ENCODE measurements around the gene OR1N1.
"Not testable (repeated sequence)": the region's sequence is repeated elsewhere in the genome, so short reads cannot be mapped to it uniquely, and the experiment has no call there.

OR1N1 gene

DNA sequence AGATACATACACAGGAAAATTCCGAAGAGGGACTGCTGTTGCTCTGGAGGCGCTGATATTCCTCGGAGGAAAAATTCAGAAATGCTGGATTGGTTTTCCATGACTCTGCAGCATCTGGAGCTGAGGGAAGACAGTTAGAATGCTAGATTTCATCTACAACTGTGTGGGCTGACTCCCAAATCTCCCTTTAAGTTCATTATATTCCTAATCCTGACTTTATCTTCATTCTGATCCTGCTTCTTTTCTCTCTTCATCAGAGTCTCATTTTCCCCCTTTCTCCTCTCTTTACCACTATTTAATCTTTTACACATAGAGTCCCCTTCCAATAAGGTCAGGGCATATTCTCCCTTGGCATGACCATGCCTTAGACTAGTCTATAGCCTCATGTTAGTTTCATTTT, at the start of gene OR1N1:
TSS of gene OR1N1 (minus strand) at position 101 of the 400 bp plus-strand sequence. CDS start at position 101, 0 bp downstream.
- no peak for DNase-seq

DNA sequence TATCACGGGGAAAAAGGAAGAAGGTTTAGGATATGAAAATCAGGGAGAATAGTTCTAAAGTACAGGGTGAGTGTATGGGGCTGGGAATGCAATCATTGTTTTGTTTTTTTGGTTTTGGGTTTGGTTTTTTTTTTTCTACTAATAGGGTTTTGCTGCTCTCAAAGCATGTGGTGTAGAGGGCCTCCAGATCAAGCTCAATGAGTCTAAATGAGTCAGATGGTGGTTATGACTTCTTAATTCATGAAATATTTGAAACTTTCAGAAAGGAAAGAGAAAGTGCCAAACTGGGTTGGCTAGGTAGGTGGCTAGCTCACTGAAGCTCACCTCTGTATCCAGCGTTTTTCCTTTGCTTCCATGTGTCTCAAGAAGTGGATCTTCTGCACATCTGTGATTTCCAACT, 45.4 kb upstream of the OR1N1 start:
- no peak for DNase-seq

GRCh38 chr9:122567901-122568300, 40.8 kb upstream of the OR1N1 start:
- DNase-seq, result no peak

GRCh38 chr9:122562134-122562760, 35.2 kb upstream of the OR1N1 start:
- DNase-seq, result no peak

GRCh38 chr9:122561446-122561845, 34.4 kb upstream of the OR1N1 start:
- no peak for DNase-seq

GRCh38 chr9:122552812-122553211, 25.7 kb upstream of the OR1N1 start, which contains the start of gene OR1N2:
OR1N2 (plus strand) TSS chr9:122553112; CDS start chr9:122553212, 100 bp downstream.
- no peak for DNase-seq

- no peak for DNase-seq
Measured at GRCh38 chr9:122551371-122551770, 24.3 kb upstream of the OR1N1 start.

GRCh38 chr9:122546196-122546595, 19.1 kb upstream of the OR1N1 start:
- DNase-seq, result no peak

DNA sequence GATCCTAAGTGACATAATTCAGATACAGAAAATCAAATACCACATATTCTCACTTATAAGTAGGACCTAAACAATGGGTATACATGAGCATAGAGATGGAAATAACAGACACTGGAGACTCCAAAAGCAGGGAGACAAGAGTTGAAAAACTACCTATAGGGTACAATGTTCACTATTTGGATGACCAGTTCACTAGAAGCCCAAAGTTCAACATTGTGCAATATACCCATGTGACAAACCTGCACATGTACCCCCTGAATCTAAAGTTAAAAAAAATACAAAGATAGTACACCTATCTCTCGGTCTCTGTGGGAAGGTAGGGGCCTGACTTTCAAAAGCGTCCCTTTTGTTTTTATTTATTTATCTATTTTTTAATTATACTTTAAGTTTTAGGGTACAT, 11.7 kb upstream of the OR1N1 start:
- no peak for DNase-seq

- not testable (repeated sequence) for DNase-seq
Measured at GRCh38 chr9:122537066-122537465, 10.0 kb upstream of the OR1N1 start.

DNA sequence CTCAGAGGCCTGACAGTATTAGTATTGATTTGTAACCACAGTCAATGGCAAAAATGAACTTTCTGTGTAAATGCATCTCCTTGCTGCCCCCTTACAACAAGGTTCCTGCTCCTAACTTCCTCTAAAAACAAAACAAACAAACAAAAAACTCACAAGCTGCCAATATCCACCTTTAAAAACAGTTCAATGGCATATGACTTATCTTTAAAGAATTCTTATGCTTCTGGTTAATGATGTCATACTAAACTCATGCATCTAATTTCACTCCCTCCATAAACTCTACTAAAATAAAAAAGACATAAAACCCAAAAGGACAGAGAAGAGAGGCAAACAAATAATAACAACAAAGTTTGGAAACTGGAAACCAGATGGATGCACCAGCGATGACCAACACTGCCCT, 9.0 kb upstream of the OR1N1 start:
- DNase-seq, result no peak

DNA sequence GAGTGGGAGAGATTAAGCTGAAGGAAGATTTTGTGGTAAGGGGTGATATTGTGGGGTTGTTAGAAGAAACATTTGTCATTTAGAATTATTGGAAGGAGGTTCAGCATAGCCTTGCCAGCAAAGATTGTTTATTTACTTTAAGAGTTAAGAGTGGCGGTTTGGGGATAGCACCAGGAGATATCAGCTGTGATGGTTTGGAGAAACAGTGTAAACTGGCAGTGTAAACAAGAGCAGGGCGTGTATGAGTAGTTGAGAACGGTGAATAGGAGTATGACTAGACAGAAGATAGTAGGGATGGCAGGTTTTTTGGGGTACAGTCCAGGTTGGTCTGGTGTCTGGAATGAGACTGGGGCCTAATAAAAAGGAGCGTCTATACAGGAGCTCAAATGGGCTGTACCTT, 4.1 kb upstream of the OR1N1 start:
- not testable (repeated sequence) for DNase-seq

DNA sequence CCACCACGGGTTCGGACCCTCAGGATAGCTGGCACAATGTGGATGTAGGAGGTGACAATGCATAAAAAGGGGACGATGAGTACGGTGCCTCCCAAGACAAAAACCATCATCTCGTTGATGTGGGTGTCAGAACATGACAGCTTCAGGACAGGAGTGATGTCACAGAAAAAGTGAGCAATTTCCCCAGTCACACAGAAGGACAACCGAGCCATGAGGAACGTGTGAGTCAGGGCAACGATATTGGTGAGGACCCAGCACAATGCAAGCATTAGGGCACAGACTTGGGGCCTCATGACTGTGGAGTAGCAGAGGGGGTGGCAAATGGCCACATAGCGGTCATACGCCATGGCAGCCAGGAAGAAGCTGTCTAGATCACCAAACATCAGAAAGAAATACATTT, 491 bp downstream of the OR1N1 start:
- DNase-seq, result no peak

DNA sequence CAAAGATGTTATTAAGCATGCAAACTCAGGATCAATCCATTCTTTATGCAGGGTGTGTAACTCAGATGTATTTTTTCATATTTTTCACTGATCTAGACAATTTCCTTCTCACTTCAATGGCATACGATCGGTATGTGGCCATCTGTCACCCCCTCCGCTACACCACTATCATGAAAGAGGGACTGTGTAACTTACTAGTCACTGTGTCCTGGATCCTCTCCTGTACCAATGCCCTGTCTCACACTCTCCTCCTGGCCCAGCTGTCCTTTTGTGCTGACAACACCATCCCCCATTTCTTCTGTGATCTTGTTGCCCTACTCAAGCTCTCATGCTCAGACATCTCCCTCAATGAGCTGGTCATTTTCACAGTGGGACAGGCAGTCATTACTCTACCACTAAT, 7.7 kb downstream of the OR1N1 start:
- no peak for DNase-seq

GRCh38 chr9:122518841-122519240, 8.3 kb downstream of the OR1N1 start, which contains the start of gene OR1J4:
OR1J4 (plus strand) TSS chr9:122519141; CDS start chr9:122519141, 0 bp downstream.
- DNase-seq, result no peak

GRCh38 chr9:122518226-122518625, 8.9 kb downstream of the OR1N1 start:
- no peak for DNase-seq

GRCh38 chr9:122510502-122510901, 16.6 kb downstream of the OR1N1 start, which contains the start of gene OR1J2:
OR1J2 (plus strand) TSS chr9:122510802; CDS start chr9:122510802, 0 bp downstream.
- DNase-seq, result no peak

DNA sequence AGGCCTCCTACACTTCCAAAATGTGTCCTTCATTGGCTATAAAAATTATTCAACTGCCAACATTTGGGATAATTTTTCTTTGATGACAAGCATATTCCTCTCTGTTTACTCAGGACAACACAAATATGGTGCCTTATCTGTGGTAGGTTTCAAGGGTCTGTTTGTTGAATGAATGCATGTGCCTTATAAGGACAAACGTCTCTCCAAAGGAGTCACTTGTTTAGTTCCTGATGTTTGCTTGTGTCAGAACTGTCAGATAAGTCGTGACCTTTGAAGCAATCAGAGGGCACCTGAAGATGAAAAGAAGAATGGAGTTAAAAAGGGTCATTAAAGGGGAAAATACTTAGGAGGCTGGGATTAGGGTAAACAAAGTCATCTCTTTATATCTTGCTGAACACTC, 20.1 kb downstream of the OR1N1 start:
- DNase-seq, result no peak

DNA sequence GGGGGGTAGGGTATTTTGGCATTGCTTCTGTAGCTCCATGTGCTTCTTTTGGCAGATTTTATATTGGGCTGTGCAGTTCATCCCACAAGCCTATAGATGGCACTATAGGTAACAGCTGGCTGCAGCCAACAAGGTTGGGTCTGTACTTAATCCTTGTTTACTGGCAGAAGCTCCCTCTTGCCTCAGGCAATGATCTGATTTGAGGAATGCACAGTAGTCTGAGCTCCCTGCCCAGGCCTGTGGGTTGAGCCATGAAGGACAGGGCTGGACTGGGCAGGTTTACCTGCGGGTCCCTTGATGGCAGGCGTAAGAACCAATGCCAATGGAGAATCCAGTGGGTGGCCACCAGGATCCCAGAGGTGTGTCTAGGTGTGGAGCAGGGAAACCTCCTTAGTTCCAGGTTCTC, 28.2 kb downstream of the OR1N1 start:
- DNase-seq, result peak; percentile 55

- DNase-seq, result no peak
Measured at GRCh38 chr9:122479062-122479461, 48.0 kb downstream of the OR1N1 start.

DNA sequence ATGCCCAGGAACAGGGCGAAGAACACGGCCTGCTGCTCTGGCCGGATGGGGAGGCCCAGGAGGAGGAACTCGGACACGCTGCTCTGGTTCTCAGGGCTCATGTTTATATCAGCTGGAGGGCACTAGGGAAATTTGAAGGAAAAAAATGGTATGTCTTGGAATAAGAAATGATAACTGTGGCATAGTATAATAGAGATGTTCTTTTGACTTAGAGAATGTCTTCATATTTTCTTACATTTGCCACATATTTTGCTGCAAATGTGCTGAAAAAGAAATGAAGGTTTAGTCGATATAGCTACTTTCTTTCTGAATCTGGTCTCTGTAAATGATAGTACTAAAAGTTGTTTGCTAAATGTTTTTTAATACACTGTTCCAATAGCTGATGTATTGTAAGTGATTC, 49.3 kb downstream of the OR1N1 start, which contains the start of gene OR1J1:
TSS of gene OR1J1 (minus strand) at position 101 of the 400 bp plus-strand sequence. CDS start at position 101, 0 bp downstream.
- DNase-seq, result no peak

DNA sequence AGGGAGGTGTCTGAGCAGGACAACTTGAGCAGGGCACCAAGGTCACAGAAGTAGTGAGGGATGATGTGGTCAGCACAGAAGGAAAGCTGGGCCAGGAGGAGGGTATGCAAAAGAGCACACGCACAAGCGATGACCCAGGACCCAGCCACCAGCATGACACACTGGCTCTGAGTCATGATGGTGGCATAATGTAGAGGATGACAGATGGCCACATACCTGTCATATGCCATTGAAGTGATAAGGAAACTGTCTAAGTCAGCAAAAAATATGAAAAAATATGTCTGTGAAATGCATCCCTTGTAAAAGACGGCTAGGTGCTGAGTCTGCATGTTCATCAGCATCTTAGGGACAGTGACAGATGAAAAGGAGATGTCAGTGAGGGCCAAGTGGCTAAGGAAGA, 49.7 kb downstream of the OR1N1 start:
- DNase-seq, result no peak

Data from NCI-H2029 (cell line).